Right ventricle myocardium superior (tissue), 1 donor: Measurements from ENCODE around the gene FERMT1. TPM values are rescaled to one million over a fixed set of nuclear protein-coding genes. Genes with fewer than 3 reads are reported as not detected.
"Not testable (repeated sequence)": the region's sequence is repeated elsewhere in the genome, so short reads cannot be mapped to it uniquely, and the experiment has no call there.

ENCODE experiments used
- ATAC-seq: fragments of 200-7000 bp; cut with Tn5 transposase; one replicate; pipeline ENCODE4 v1.9.1; 2020; ENCODE audit warnings: mild to moderate bottlenecking; ENCODE audit not compliant: poor library complexity
- DNase-seq: peaks from one replicate; pipeline ENCODE4 v3.0.0-alpha.2; 2020
- intact Hi-C: fragments of 100-400 bp; cut with DNase I; formaldehyde crosslinking; loops from one replicate; pipeline ENCODE4 v1.11.2; 2022
- total RNA-seq: library from RNA; stranded (reverse); fragmentation: NEBNext Ultra II Directional; extraction: Animal tissue kit (Norgen Biotek cat#: 25700); gene quantifications from one replicate; pipeline ENCODE4 v1.2.1, GENCODE V29; 2021
- donor health status: DM: no; HTN: yes; CAD: no; lungs with severe emphysema.

Gene FERMT1
- total RNA-seq, 1 donor from 2014 or later: 1.0 TPM

DNA sequence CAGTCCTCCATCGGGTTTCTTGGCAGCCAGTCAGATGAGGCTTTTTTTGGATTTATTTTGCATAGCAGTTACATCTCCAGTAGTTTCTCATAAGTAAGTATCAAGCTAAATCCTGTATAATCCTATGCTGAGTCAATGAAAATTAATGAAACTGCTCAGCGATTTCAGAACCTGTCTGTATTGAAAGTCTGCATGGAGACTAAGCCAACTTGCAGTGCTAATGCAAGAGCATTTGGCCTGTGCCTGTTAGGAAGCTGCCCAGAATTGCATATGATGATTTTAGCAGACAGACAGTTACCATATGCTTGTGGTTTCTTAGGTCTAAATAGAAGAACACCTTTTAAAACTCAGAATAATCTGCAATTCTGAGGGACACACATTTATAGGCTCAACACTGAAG lies 43.8 kb downstream of the FERMT1 start:
- intact Hi-C loops: loop anchor here (5.0 to 10.0 kb wide), 2 partner anchors 124 to 552 kb away; partner anchors contain the start of genes MCM8 and TRMT6
- ATAC-seq: no peak
- DNase-seq: no peak

DNA sequence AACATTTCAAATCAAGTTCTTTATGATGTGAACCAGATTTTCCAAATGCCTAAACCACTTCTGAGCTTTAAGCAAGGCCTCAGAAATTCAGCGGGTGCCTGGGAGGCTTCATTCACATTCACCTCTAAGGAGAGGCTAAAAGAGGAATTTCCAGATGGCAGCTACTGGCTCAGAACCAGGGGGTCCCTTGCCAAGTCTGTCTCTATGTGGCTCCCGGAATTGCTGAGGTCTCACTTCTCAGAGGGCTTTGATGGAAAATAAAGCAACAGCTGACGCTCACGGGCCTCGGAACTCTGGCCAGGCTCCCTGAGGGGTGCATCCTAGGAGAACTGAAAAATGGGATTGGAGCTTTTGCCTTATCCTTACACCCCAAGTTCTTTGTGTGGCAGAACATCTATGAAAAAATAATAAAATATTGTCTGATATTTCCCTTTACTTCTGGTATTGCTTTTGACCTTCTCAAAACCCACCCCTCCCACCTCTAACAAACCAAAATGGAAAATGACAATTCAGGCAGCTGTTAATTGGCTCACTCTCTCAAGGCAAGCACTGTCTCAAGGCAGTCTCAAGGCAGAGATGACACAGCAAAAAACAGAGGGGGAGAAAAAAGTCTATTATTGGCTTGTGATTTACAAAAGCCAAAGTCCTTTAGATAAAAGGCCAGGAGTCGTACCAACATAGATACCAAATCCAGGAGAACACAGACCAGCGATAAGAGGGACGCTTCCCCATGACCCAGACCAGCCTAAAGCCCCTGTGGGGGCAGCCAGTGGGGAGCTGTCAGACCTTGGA lies 47.2 kb downstream of the FERMT1 start:
- DNase-seq: peak; percentile 56
- intact Hi-C loops: loop anchor here (5.0 to 10.0 kb wide), 2 partner anchors 121 to 548 kb away; partner anchors contain the start of genes MCM8 and TRMT6

DNA sequence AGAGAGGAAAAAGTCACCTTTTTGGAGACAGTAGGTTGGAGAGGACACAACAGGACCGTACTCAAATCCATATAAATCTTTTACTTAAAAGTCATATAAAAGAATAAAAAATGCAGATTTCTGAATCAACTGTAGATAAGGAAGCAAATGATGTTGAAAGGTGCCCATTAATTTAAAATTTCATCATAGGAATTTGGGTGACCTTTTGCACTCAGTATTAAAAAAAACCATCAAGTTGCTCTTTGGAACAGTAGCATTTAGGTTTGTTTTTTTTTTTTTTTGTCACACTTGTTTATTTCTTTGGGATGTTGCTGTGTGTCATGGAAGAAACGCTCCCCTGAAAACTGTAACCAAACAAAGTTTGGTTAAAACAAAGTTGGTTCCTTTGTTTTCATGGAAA lies 48.0 kb downstream of the FERMT1 start:
- intact Hi-C loops: loop anchor here (5.0 to 10.0 kb wide), 2 partner anchors 120 to 547 kb away; partner anchors contain the start of genes MCM8 and TRMT6
- ATAC-seq (no peak), DNase-seq (no peak)

More for the DNA sequence above, 47.2 kb downstream of the FERMT1 start:
- ATAC-seq: peak; percentile 79

DNA sequence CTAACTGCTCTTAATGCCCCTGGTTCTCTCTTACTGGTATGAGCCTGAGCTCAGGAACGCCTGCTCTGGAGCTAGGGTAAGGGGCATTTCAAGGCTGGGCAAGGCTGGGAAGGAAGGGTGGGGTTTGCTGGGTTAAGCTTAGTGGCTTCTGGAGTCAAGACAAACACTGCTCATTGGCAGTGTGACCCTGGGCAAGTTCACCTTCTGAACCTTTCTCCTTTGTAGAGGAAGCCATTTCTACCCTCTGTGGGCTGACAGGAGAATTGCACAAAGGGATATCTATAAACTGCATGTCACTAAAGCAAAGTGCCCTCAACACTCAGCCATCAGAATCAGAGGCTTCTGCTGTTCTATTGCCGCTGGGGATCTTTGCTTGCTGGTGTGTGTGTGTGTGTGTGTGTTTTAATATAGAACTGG lies 48.7 kb downstream of the FERMT1 start:
- DNase-seq: no peak
- intact Hi-C loops: loop anchor here (10.0 kb wide), 1 partner anchor 119 kb away; the partner anchor contains the start of genes MCM8 and TRMT6
- ATAC-seq: peak; percentile 87

DNA sequence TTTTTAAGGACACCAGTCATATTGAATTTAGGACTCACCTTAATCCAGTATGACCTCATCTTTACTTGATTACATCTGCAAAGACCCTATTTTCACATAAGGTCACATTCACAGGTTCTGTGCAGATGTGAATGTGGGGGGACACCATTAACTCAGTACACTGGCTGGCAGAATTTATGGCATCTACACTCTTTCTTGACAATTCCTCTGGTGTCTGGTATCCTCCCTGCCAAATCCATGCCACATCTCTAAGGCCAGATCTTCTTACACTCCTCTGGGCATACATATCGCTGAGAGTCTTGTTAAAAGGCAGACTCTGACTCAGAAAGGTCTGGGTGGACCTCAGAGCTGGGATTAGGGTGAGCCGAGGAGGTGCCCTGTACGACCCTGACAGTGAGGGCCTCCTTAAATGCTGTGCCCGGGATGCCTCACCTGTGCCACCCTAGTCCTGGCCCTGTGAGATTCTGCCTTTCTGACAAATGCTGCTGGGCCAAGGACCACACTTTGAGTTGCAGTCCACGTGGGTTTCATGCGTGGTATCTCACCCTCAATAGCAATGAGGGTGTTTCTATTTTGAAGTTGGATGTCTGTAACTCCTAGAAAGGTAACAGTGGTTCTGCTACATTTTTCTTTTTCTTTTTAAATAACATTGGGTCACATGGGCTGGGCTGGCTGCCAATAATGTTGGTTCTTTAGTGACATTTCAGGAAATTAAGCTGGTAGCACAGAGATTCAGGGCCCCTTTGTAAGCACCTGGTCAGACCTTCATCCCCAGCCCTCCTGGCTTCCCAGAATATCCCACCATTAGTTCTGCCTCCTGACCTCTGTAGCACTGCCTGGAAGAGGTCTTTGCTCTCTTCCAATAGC lies 51.8 kb downstream of the FERMT1 start:
- ATAC-seq (no peak), DNase-seq (no peak)
- intact Hi-C loops: loop anchor here (10.0 kb wide), 1 partner anchor 116 kb away; the partner anchor contains the start of genes MCM8 and TRMT6

DNA sequence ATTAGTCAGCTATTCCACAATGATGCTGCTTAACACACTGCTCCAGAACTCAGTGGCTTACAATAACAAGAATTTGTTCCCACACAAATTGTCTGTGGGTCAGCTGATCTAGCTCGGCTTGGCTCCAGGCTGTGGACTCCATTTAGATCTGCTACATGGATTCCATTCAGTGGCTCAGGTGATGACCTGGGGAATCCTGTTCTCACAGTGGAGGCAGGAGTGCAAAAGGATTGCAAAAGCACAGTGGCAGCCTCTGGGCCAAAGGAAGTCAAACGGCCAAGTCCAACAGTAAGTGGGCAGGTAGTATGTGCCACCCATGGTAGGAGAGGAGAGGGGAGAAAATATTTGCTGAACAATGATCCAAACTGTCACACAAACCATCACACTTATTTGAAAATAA lies 53.2 kb downstream of the FERMT1 start:
- ATAC-seq (no peak), DNase-seq (no peak)
- intact Hi-C loops: loop anchor here (10.0 kb wide), 1 partner anchor 115 kb away; the partner anchor contains the start of genes MCM8 and TRMT6

DNA sequence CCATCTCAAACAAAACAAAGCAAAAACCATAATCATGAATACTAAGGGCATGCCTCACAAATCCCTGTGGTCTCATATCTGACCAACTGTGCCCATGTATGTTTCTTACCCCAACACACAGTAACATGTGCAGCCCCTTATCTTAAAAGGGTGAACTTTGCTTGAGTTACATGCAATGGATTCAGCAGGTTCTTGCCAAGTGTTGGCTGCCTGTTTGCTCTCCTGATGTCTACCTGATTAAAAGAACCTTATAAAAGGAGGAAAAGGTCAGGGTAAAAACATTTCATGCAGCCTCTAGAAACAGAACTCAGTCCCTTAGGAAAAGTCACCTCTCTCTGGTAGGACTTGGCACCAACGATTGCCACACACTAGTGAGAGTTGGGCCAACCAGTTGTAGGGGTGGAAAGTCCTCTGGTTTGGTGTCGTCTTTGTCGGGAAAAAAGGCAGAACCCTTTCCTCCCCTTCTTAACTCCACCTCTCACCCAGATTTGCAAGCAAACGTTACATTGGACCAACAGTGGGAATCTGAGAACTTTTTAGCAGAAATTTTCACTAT lies 55.0 kb downstream of the FERMT1 start:
- DNase-seq (no peak), ATAC-seq (no peak)
- intact Hi-C loops: no loop called here

DNA sequence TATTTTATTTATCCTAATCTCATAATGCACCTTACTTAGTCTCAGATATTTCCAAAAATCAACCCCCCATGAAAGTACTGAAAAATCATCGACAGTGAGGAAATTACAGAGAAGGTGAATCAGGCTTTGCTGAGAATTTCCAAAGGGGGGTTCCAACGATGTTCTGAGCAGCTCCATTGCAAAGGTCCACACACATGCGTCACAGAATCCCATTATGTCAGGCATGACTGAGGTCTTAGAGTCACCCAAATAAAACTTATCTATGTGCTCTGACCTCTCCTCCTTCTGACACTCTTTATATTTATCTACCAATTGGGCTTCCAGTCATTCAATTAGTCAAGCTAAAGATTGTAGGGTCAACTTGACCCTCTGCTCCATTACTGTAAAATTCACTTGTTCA lies 56.2 kb downstream of the FERMT1 start:
- DNase-seq (no peak), ATAC-seq (no peak)
- intact Hi-C loops: no loop called here

DNA sequence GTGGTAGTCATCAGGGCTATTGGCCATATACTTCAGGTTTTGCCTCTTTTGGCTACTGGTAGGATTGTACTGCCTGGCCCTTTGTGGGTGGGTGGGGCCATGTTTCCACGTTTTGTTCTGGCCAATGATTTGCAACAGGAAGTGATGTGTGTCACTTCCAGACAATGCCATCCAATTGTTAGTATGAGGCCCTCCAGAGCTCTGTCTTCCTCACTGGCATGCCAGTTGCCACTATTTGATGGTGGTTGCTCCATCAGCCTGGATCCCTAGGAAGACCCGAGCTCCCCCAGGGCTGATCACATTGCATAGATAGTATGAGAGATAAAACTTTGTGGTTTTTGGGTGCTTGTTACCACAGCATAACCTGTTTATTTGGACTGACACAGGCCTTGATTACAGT lies 61.3 kb downstream of the FERMT1 start:
- ATAC-seq (no peak), DNase-seq (no peak)
- intact Hi-C loops: no loop called here

DNA sequence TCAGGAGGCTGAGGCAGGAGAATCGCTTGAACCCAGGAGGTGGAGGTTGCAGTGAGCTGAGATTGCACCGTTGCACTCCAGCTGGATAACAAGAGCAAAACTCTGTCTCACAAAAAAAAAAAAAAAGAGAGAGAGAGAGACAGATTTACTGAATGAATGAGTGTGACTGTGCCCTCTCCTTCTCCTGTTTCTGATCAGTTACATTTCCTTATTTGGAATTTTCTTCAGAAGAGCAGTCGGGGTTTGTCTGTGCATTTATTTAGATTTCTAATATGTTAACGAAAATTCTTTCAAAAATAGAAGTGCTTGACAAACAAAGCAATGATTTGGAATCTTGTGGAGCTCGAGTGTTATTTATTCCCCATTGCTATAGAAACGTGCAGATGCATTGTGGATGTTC lies 62.6 kb downstream of the FERMT1 start:
- ATAC-seq (no peak), DNase-seq (no peak)
- intact Hi-C loops: no loop called here

DNA sequence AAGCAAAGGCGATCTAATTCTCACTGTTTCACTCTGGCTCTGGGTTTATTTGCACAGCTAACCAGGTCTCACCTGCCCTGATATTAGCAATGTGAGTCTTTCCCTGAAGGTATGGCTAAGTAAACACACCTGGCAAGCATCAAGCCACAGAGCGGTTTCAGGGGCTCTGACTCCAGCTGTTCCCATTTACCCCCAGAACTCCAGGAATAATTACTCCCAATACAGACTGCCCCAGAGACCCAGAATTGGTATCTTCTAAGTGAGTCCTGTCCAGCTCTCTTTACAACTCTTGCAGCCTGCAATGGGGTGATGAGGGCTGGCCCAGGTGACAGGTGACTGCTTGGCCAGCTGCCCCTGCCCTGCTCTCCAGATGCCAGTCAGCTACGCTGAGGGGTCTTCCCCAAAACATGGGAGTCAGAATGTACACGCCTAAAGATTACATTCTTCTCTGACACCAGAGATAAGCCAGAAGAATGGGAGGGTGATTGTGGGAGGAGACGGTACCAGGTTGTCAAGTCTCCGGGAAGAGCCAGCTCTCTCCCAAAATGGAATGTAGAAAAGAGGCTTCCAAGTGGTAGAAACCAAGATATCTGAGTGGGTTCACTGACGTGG lies 64.0 kb downstream of the FERMT1 start:
- intact Hi-C loops: no loop called here
- no peak for ATAC-seq
- DNase-seq: no peak

DNA sequence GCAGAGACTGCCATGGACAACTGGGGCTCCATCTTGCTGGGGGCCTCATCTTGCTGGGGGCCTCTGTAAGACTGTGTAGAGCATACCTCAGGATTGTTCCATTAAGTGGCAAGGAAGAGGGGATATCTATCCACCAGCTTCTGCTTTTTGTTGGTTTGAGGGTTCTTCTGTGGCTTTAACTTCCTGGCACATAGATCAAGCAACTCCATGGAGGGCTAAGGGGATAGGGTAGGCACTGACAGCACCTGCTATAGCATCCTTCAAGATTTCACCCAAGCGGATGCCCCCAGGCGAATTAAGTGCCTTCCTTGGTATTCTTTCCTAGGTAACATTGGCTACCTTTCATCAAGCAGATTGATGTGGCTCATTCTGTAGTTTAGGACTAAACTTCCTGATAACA lies 65.1 kb downstream of the FERMT1 start:
- no peak for DNase-seq
- ATAC-seq: no peak
- intact Hi-C loops: no loop called here

DNA sequence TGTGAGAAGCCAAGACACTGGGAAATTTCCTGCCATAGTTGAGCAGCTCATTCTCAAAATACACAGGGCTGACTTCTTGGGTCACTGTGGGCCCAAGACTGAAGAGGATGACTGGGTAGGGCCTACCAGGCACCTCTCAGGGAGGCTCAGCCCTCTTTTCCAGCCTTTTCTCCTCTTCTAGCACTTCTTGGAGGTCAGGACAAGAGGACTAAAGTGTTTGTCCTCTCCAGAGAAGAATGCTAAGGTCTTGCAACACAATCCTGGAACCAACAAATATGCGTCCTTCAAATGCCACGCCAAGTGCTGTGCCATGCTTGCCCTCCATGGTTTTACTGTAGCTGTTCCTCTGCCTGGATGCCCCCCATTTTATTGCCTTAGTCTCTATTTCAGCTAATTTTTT lies 65.7 kb downstream of the FERMT1 start:
- no peak for ATAC-seq

DNA sequence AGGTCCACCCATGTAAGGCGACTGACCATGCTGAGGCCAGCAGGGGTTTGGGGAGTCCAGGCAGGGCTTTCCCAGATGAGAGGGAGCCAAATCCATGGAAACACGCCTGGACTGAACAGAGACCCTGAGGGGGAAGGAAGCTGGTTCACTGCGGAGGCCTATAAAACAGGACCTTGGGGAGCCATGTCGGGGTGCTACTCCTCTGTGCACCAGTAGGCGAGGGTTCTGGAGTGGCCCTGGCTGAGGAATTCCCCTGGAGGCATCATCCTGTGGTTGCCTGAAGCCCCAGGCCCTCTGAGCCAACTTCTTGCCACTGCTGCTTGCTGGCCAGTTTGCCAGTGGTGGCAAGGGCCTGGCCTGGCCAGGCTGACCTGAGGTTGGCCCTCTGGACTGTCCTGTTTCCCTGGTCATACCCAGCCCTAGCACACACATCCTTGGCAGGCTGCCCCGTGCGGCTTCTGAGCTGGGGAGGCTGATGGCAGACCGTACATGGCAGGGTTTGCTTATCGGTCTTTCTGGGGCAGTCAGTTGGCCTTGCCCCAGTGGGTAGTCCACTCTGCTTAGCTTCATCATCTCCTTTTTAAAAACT lies 66.8 kb downstream of the FERMT1 start:
- DNase-seq (no peak), ATAC-seq (no peak)
- intact Hi-C loops: no loop called here

More for the DNA sequence above, 65.7 kb downstream of the FERMT1 start:
- intact Hi-C loops: no loop called here
- no peak for DNase-seq

DNA sequence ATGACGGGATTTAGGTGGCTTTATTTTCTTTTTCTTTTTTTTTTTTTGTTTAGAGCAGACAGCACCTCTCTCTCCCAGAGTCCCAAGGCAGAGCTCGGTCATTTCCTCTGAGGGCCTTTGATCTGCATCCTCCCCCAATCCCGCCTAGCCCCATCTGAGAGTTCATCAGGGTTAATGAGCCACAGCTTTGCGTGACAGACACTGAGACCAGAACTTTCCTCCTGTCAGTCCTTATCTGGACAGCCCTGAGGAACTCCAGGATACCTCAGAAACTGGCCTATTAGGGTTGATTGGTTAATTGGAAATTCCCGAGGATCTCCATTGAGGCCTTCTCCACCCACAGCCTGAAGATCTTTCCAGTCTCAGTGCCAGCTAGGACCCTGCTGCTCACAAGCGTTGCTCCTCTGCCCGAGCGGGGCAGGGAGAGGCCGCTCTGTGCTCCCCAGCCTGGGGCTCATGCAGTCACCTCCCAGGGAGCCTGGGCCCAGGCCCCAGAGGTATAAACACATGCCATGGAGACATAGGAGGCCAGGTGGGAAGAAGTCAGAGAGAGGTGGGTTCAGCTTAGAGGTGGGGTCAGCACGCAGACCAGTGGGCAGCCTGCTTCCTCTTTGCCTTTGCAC lies 67.6 kb downstream of the FERMT1 start:
- DNase-seq (no peak), ATAC-seq (no peak)
- intact Hi-C loops: no loop called here

DNA sequence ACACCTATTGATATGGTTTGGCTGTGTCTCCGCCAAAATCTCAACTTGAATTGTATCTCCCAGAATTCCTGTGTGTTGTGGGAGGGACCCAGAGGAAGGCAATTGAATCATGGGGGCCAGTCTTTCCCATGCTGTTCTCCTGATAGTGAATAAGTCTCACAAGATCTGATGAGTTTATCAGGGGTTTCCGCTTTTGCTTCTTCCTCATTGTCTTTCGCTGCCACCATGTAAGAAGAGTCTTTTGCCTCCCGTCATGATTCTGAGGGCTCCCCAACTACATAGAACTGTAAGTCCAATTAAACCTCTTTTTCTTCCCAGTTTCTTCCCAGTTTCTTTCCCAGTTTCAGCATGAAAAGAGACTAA lies 68.2 kb downstream of the FERMT1 start:
- intact Hi-C loops, ATAC-seq: not testable (repeated sequence)

DNA sequence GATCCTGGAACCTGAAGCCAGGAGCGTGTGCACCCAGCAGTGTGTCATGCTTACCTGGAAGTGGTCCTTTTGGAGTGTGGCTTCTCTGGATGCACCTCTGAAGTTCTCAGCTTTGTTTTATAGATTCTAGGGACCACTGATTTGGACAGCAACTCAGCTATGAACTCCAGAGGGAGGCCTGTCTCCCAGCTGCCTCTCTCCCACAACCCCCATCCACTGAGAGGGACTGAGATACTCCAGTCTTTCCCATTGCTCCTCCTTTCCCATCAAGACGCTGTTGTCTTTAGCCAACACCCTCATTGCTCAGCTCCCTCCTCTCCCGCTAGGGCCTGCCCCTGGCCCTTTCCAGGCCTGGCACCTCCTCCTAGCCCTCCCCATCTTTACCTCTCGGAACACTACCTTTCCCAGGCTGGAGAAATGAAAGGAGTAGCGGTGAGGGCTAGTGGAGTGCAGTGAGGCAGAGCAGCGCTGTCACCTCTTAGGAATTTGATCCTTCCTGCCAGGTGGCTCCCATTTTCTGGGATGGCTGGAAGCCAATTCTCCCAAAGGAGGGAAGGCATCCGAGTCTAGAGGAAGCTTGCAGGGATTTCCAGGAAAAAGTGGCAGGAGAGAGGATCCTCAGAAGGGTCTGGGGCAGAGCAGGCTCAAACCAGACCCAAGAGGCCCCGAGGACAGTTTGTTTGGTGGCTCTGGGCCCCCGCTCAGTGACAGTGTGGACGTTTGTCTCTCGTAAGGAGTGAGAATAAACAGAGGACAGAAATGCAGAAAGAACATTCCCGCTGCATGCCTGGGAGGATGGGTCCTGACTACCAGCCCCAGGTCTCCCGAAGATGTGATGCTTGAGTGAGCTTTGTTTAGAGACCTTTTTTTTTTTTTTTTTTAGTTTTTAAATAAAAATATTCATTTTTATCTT lies 68.8 kb downstream of the FERMT1 start, which contains the start of gene LRRN4:
LRRN4 (minus strand) TSS at position 285 of the 913 bp plus-strand sequence. CDS start 1,261 bp downstream, outside the sequence.
- ATAC-seq (peak; percentile 11), DNase-seq (no peak)
- intact Hi-C loops: no loop called here

More for the DNA sequence above, 68.2 kb downstream of the FERMT1 start:
- not testable (repeated sequence) for DNase-seq
